ENCODE measurements around the gene SP3. TPM values are rescaled to one million over a fixed set of nuclear protein-coding genes. Genes with fewer than 3 reads are reported as not detected.

Gene SP3
- total RNA-seq, 4 donors from 2014 or later = 78.7 to 102 (median 92.2) TPM

DNA sequence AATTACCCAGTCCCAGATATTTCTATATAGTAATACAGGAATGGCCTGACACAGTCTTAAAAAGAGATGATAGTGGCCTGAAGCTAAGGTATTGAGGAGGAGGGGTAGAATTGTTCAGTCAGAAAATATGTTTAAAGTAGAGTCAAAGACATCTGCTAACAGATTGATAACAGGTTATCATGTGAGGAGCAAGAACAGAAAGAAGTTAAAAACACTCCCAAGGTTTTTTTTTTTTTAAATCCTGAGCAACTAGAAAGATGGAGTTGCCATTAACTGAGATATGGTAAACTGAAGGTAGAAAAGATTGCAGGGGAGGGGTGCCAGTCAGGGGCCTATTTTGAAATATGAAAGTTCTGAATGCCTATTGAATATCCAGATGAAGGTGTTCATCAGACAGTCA, 43.1 kb downstream of the SP3 start:
- no peak overlapping the region for H3K4me3 ChIP-seq
- peaks cover 6 to 62% (median 43%) of the 10 kb centered on the region in 4 donors for H3K4me1 ChIP-seq
- intact Hi-C loops (cut with DNase I) = no loop called here
- H3K27ac ChIP-seq (replicated peaks in 1 of 4) = no peak overlapping the region
- no peak for DNase-seq (ENCODE audit: extremely low spot score)
- H3K27me3 ChIP-seq = no peaks in the 10 kb centered on the region
- TF ChIP-seq POLR2AphosphoS5 (IDR thresholded peaks at IDR 0.05) (no peak), POLR2A (IDR thresholded peaks at IDR 0.05; ENCODE audit: low read depth) (no peak), EP300 (IDR thresholded peaks at IDR 0.05) (no peak), CTCF (IDR thresholded peaks at IDR 0.05) (no peak)
- H3K36me3 ChIP-seq = peaks cover 0 to 15% (median 5%) of the 10 kb centered on the region in 4 donors
- H3K9me3 ChIP-seq = no peaks in the 10 kb centered on the region

DNA sequence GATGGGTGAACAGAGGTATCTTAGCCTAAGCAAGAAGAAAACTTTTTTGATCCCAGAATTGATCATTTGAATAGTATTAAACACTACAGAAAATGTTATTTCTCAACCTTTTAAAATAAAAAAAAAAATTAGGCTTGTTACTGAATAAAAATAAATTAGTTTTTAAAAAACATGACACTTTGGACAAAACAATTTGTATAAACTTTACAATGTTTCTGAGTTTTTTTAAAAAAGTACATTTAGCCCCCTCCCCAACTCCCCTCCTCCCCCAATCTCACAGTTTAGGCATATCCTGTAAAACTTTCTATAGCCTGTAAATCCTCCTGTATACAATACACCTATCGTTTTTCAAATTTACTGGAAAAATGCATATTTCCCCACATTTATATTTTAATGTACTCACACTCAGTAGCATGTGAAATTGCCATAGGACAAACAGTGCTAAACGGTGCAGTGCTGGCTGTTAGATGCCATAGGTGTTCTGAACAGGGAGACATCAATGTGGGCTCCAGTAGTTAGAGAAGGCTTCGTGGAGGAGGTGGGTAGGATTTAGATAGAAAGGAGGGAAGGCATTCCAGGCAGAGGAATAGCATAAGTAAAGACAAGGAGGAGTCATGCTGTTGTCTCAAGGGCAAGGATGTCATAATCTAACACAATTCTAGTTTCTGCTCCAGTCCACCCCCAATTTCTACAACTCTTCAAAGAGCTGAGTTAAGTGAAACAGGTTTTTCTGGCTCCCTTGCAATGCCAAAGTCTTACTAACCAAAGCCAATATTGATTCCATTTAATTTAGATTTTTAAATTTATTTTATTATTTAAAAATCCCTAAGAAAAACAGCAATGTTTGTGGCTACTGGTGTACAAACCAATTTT, 50.9 kb downstream of the SP3 start:
- Histone ChIP-seq H3K27me3 (no peaks in the 10 kb centered on the region), H3K4me3 (no peak overlapping the region), H3K4me1 (peaks cover 0 to 6% (median 0%) of the 10 kb centered on the region in 4 donors), H3K9me3 (no peaks in the 10 kb centered on the region), H3K36me3 (peaks cover 5 to 61% (median 37%) of the 10 kb centered on the region in 4 donors), H3K27ac (replicated peaks in 1 of 4) (no peak overlapping the region)
- WGBS = 87% methylated on average over 3 of the region's 3 CpGs
- DNase-seq (ENCODE audit: extremely low spot score) = no peak
- TF ChIP-seq POLR2A (IDR thresholded peaks at IDR 0.05; ENCODE audit: low read depth) = no peak
- TF ChIP-seq POLR2AphosphoS5 (IDR thresholded peaks at IDR 0.05) = no peak
- no peak for TF ChIP-seq EP300 (IDR thresholded peaks at IDR 0.05)
- TF ChIP-seq CTCF (IDR thresholded peaks at IDR 0.05) = no peak
- intact Hi-C loops (cut with DNase I) = no loop called here

DNA sequence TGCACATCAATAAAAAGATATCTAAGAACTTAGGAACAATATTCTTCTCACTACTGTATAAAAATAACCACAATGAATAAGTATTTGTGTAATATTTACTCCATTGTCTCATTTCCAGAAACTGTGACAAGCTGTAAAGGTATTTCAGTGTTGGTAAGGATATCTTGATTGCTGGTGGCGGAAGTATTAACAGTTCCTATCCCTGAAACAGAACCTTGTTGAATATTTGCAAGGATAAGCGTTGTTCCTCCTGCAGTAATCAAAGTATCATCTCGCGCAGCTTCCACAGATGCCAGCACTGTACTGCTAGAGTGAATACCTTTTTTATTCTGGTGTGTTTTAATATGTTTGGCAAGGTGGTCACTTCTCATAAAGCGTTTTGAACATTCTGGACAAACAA, 55.3 kb downstream of the SP3 start:
- intact Hi-C loops (cut with DNase I) = no loop called here
- Histone ChIP-seq H3K4me1 (peaks cover 0 to 4% (median 0%) of the 10 kb centered on the region in 4 donors), H3K9me3 (no peaks in the 10 kb centered on the region), H3K36me3 (peaks cover 5 to 79% (median 50%) of the 10 kb centered on the region in 4 donors), H3K4me3 (no peak overlapping the region), H3K27ac (replicated peaks in 1 of 4) (no peak overlapping the region), H3K27me3 (no peaks in the 10 kb centered on the region)
- no peak for DNase-seq (ENCODE audit: extremely low spot score)
- TF ChIP-seq CTCF (IDR thresholded peaks at IDR 0.05) = no peak
- no peak for TF ChIP-seq POLR2AphosphoS5 (IDR thresholded peaks at IDR 0.05)
- no peak for TF ChIP-seq POLR2A (IDR thresholded peaks at IDR 0.05; ENCODE audit: low read depth)
- TF ChIP-seq EP300 (IDR thresholded peaks at IDR 0.05) = no peak
- 93% methylated on average over 5 of the region's 5 CpGs for WGBS

GRCh38 chr2:173906626-173907025, 58.5 kb downstream of the SP3 start:
- Histone ChIP-seq H3K36me3 (peaks cover 5 to 69% (median 40%) of the 10 kb centered on the region in 4 donors), H3K4me3 (no peak overlapping the region), H3K27ac (replicated peaks in 1 of 4) (no peak overlapping the region), H3K27me3 (no peaks in the 10 kb centered on the region), H3K4me1 (no peaks in the 10 kb centered on the region), H3K9me3 (no peaks in the 10 kb centered on the region)
- no peak for TF ChIP-seq EP300 (IDR thresholded peaks at IDR 0.05)
- TF ChIP-seq POLR2A (IDR thresholded peaks at IDR 0.05; ENCODE audit: low read depth) = no peak
- no peak for TF ChIP-seq CTCF (IDR thresholded peaks at IDR 0.05)
- no peak for TF ChIP-seq POLR2AphosphoS5 (IDR thresholded peaks at IDR 0.05)
- intact Hi-C loops (cut with DNase I) = no loop called here
- WGBS = 100% methylated on average over 1 of the region's 1 CpG
- DNase-seq (ENCODE audit: extremely low spot score) = no peak

Data from esophagus muscularis mucosa (tissue), 4 donors.